Measurements from ENCODE around the gene MS4A5. TPM values are rescaled to one million over a fixed set of nuclear protein-coding genes. Genes with fewer than 3 reads are reported as not detected.

The MS4A5 gene
- total RNA-seq, 8 experiments from 2014 or later: not detected

Other genes with a start within 250 kb of the MS4A5 start
- 1 to 10 TPM in 1 of 8 experiments, under 1 TPM in 4, not detected in 3; 0.13 to 1.6 (median 0.36) TPM for gene MS4A6A, start 246.5 kb upstream of the MS4A5 start, total RNA-seq
- under 1 TPM in 1 of 8 experiments, not detected in 7; 0.81 TPM for gene MS4A4E, start 186.4 kb upstream of the MS4A5 start, total RNA-seq
- under 1 TPM in 2 of 8 experiments, not detected in 6; 0.14 to 0.33 TPM for gene MS4A4A, start 148.9 kb upstream of the MS4A5 start, total RNA-seq
- not detected for gene MS4A6E, start 102.3 kb upstream of the MS4A5 start, total RNA-seq
- 1 to 10 TPM in 1 of 8 experiments, under 1 TPM in 4, not detected in 3; 0.05 to 1.0 (median 0.24) TPM for gene MS4A7, start 51.0 kb upstream of the MS4A5 start, total RNA-seq
- under 1 TPM in 4 of 8 experiments, not detected in 4; 0.21 to 0.43 (median 0.26) TPM for gene MS4A14, start 33.1 kb upstream of the MS4A5 start, total RNA-seq
- gene MS4A1, start 26.3 kb downstream of the MS4A5 start, total RNA-seq: 1 to 10 TPM in 1 of 8 experiments, under 1 TPM in 2, not detected in 5; 0.31 to 1.0 (median 0.90) TPM
- under 1 TPM in 1 of 8 experiments, not detected in 7; 0.43 TPM for gene MS4A12, start 63.2 kb downstream of the MS4A5 start, total RNA-seq
- not detected for gene MS4A13, start 85.8 kb downstream of the MS4A5 start, total RNA-seq

All from motor neuron (in vitro differentiated cells).